ENCODE results near the gene LRP4. TPM values are rescaled to one million over a fixed set of nuclear protein-coding genes. Genes with fewer than 3 reads are reported as not detected.

Gene LRP4
- total and polyA plus RNA-seq, 2 donors from 2014 or later, result 1.8 to 3.7 TPM

DNA sequence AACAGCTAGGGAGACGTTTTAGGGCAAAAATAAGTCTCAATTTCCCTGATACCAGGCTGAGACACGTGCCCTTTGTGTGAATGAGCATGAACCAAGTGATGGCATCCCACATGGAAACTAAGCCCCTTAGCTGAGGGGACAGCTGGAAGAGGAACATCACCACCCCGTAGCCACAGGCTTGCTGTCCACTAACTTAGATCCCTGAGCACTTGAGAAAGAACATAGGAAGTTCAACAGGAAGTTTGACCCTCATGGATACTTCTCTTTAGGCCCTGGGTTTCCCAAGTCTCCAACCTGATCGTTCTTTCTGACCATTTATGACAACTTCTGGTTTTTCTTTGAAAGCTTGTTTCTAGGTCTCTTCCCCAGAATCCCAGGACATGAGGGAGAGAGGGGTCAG lies 60.7 kb downstream of the LRP4 start:
- Histone ChIP-seq H3K9ac (ENCODE audit: low read length in 3 of 3) (no peak overlapping the region), H3K27ac (ENCODE audit: low read depth in 2 of 2, low read length in 2 of 2) (no peak overlapping the region), H3K4me1 (ENCODE audit: control insufficient read depth in 2 of 3, insufficient read depth in 2 of 3, low read depth in 1 of 3, low read length in 3 of 3) (no peaks in the 10 kb centered on the region), H3K27me3 (ENCODE audit: control insufficient read depth, insufficient read depth, low read length) (no peaks in the 10 kb centered on the region), H3K4me3 (ENCODE audit: low read length in 3 of 3) (no peak overlapping the region), H3K9me3 (ENCODE audit: control insufficient read depth in 2 of 3, insufficient read depth in 1 of 3, low read length in 3 of 3) (no peaks in the 10 kb centered on the region), H3K36me3 (ENCODE audit: control insufficient read depth in 2 of 3, insufficient read depth in 3 of 3, low read length in 3 of 3) (peaks cover 0 to 3% (median 0%) of the 10 kb centered on the region in 3 donors)
- FAIRE-seq (no peak), DNase-seq (no peak)
- intact Hi-C loops (cut with DNase I), result no loop called here
- TF ChIP-seq, protein P1, sequence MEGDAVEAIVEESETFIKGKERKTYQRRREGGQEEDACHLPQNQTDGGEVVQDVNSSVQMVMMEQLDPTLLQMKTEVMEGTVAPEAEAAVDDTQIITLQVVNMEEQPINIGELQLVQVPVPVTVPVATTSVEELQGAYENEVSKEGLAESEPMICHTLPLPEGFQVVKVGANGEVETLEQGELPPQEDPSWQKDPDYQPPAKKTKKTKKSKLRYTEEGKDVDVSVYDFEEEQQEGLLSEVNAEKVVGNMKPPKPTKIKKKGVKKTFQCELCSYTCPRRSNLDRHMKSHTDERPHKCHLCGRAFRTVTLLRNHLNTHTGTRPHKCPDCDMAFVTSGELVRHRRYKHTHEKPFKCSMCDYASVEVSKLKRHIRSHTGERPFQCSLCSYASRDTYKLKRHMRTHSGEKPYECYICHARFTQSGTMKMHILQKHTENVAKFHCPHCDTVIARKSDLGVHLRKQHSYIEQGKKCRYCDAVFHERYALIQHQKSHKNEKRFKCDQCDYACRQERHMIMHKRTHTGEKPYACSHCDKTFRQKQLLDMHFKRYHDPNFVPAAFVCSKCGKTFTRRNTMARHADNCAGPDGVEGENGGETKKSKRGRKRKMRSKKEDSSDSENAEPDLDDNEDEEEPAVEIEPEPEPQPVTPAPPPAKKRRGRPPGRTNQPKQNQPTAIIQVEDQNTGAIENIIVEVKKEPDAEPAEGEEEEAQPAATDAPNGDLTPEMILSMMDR (IDR thresholded peaks at IDR 0.05; ENCODE audit: borderline replicate concordance, extremely low read depth, insufficient read depth), result no peak

DNA sequence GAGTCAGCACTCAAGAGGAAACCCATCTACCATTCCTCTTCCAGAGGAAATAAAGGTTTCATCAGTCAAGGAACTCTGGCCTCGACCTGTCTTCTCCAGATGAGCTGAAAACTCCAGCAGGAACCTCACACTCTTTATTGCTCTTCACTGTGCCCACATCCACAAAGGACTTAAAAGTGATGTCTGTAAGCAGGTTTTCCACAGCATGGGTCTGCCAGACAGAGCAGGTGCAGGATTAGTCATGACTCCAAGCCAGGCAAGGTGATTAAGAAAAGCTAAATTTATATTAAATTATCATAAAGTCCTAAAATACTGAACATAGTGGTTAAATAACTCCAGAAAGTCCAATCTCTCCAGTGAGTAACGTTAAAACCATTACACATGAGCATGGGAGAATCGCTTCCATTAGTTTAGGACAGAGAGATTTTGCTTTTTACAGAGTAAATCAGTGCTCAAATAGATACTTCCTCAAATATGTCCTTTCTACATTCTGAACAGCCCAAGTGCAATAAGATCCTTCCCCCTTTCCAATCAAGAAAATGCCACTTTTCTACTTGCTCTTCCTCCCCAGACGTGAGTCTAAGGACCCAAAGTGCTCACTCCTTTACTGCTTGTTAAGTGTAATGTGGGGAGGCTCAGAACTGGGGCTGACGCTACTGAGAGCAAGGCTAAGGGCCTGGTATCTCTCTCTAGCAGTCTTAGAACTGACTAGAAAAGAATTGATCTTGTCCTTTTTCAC lies 61.6 kb downstream of the LRP4 start:
- Histone ChIP-seq H3K9ac (ENCODE audit: low read length in 3 of 3) (no peak overlapping the region), H3K4me1 (ENCODE audit: control insufficient read depth in 2 of 3, insufficient read depth in 2 of 3, low read depth in 1 of 3, low read length in 3 of 3) (no peaks in the 10 kb centered on the region), H3K36me3 (ENCODE audit: control insufficient read depth in 2 of 3, insufficient read depth in 3 of 3, low read length in 3 of 3) (peaks cover 0 to 3% (median 0%) of the 10 kb centered on the region in 3 donors), H3K4me3 (ENCODE audit: low read length in 3 of 3) (no peak overlapping the region), H3K9me3 (ENCODE audit: control insufficient read depth in 2 of 3, insufficient read depth in 1 of 3, low read length in 3 of 3) (no peaks in the 10 kb centered on the region), H3K27me3 (ENCODE audit: control insufficient read depth, insufficient read depth, low read length) (no peaks in the 10 kb centered on the region), H3K27ac (ENCODE audit: low read depth in 2 of 2, low read length in 2 of 2) (no peak overlapping the region)
- no peak for DNase-seq
- intact Hi-C loops (cut with DNase I), result no loop called here
- FAIRE-seq, result no peak
- TF ChIP-seq, protein P1 (IDR thresholded peaks at IDR 0.05; ENCODE audit: borderline replicate concordance, extremely low read depth, insufficient read depth), result no peak

DNA sequence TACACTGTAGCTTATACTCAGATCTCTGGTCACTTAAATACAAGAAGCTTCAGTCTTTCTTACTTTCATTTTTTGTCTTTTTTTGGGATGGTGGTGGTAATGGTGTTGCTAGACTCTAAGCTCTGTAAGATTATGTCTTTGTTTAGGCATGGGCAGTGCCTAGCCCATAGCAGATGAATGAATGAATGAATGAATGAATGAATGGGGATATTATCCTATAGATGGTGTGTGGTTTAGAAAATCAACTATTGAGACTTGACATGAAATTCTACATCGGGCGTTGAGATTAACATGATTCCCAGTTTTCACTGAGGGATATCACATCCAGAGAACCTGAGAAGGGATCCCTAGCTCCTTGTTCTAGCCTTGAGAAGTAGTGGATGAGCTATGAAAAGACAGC lies 62.5 kb downstream of the LRP4 start:
- no peaks in the 10 kb centered on the region for H3K4me1 ChIP-seq (ENCODE audit: control insufficient read depth in 2 of 3, insufficient read depth in 2 of 3, low read depth in 1 of 3, low read length in 3 of 3)
- H3K27me3 ChIP-seq (ENCODE audit: control insufficient read depth, insufficient read depth, low read length), result no peaks in the 10 kb centered on the region
- H3K4me3 ChIP-seq (ENCODE audit: low read length in 3 of 3), result no peak overlapping the region
- no peak overlapping the region for H3K27ac ChIP-seq (ENCODE audit: low read depth in 2 of 2, low read length in 2 of 2)
- H3K9me3 ChIP-seq (ENCODE audit: control insufficient read depth in 2 of 3, insufficient read depth in 1 of 3, low read length in 3 of 3), result no peaks in the 10 kb centered on the region
- FAIRE-seq, result no peak
- intact Hi-C loops (cut with DNase I), result no loop called here
- H3K36me3 ChIP-seq (ENCODE audit: control insufficient read depth in 2 of 3, insufficient read depth in 3 of 3, low read length in 3 of 3), result peaks cover 0 to 3% (median 0%) of the 10 kb centered on the region in 3 donors
- TF ChIP-seq, protein P1 (IDR thresholded peaks at IDR 0.05; ENCODE audit: borderline replicate concordance, extremely low read depth, insufficient read depth), result no peak
- no peak overlapping the region for H3K9ac ChIP-seq (ENCODE audit: low read length in 3 of 3)
- no peak for DNase-seq

Data from kidney (tissue), 14 donors.